Measurements from ENCODE around the gene SLC25A41. TPM values are rescaled to one million over a fixed set of nuclear protein-coding genes. Genes with fewer than 3 reads are reported as not detected.

The SLC25A41 gene
- polyA plus RNA-seq, 1 donor (not counting 4 experiments of a cell fraction or from before 2014, with no cell fraction given), result not detected

DNA sequence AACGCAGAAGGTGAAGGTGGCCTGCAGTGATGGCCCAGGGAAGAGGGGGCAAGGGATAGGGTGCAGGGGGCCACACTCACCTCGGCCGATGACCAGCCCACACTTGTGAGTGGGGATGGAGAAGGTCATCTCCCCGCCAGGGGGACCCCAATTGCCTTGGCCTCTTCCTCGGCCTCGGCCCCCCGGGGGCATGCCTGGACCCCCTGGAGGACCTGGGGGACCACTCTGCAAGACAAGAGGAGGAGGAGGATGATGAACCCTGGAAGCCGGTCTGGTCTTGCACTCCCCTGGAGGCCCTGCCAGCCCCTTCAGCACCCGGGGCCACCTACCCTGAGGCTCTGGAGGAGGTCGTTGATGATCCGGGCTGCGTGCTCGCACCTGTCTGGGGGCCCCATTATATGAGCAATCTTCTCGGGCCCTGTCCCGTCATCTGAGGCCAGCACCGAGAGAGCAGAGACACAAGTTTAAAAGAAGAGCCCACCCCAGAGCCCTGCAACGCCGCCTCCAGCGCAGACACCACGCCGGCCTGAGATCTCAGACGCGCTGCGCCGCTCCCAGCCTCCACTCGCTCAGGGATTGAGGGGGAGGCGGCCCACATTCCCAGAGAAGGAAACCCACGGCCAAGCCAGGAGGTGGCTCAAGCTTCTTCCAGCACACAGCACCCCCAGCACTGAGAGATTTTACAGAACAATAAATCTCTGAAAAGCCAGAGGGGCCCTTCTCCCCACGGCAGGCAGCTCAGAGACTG, 16.7 kb downstream of the SLC25A41 start:
- TF ChIP-seq CTCF (optimal IDR thresholded peaks at IDR 0.05 in 1 of 3, IDR thresholded peaks at IDR 0.05 in 1 of 3, conservative IDR thresholded peaks at IDR 0.05 in 1 of 3; ENCODE audit: extremely low read depth in 1 of 3, insufficient read depth in 2 of 3, low read length in 3 of 3), result no peak
- TF ChIP-seq EZH2 (IDR thresholded peaks at IDR 0.05; ENCODE audit: low read length), result no peak
- no peak overlapping the region for H3K27ac ChIP-seq (ENCODE audit: control insufficient read depth, insufficient read depth, low read length)
- H4K20me1 ChIP-seq (ENCODE audit: control insufficient read depth, extremely low read depth, insufficient read depth, low read length), result no peaks in the 10 kb centered on the region
- no peaks in the 10 kb centered on the region for H3K27me3 ChIP-seq (ENCODE audit: control insufficient read depth, extremely low read depth, insufficient read depth, low read length)
- dilution Hi-C loops (cut with MboI; ENCODE audit: extremely low pct_ligation_motif_present, low sequenced_read_pairs), result no loop called here
- peaks cover 42 to 63% of the 10 kb centered on the region in 2 experiments for H3K36me3 ChIP-seq (ENCODE audit: control insufficient read depth in 2 of 2, extremely low read depth in 1 of 2, insufficient read depth in 2 of 2, low read length in 2 of 2)
- FAIRE-seq, result no peak
- no peaks in the 10 kb centered on the region for H3K9me3 ChIP-seq (ENCODE audit: control insufficient read depth, low read depth, low read length)
- H2AFZ ChIP-seq (ENCODE audit: control insufficient read depth, low read length), result no peak overlapping the region
- peaks cover 37% of the 10 kb centered on the region for H3K79me2 ChIP-seq (ENCODE audit: control insufficient read depth, insufficient read depth, low read length)
- no peak for DNase-seq (ENCODE audit: low read depth, low spot score)
- H3K4me1 ChIP-seq (ENCODE audit: control insufficient read depth, extremely low read depth, insufficient read depth, low read length), result no peaks in the 10 kb centered on the region
- H3K4me3 ChIP-seq (ENCODE audit: control insufficient read depth in 2 of 3, extremely low read depth in 1 of 3, insufficient read depth in 2 of 3, low read depth in 1 of 3, low read length in 3 of 3), result no peak overlapping the region
- no peaks in the 10 kb centered on the region for H3K9me1 ChIP-seq (ENCODE audit: control insufficient read depth, extremely low read depth, insufficient read depth, low read length)
- no peak overlapping the region for H3K4me2 ChIP-seq (ENCODE audit: control insufficient read depth, extremely low read depth, insufficient read depth, low read depth, low read length)
- no peak overlapping the region for H3K9ac ChIP-seq (ENCODE audit: control insufficient read depth, extremely low read depth, insufficient read depth, low read length)

- Histone ChIP-seq H3K9ac (ENCODE audit: control insufficient read depth, extremely low read depth, insufficient read depth, low read length) (no peak overlapping the region), H3K4me1 (ENCODE audit: control insufficient read depth, extremely low read depth, insufficient read depth, low read length) (no peaks in the 10 kb centered on the region), H3K4me3 (ENCODE audit: control insufficient read depth in 2 of 3, extremely low read depth in 1 of 3, insufficient read depth in 2 of 3, low read depth in 1 of 3, low read length in 3 of 3) (no peak overlapping the region), H3K9me3 (ENCODE audit: control insufficient read depth, low read depth, low read length) (no peaks in the 10 kb centered on the region), H2AFZ (ENCODE audit: control insufficient read depth, low read length) (no peak overlapping the region), H3K27me3 (ENCODE audit: control insufficient read depth, extremely low read depth, insufficient read depth, low read length) (no peaks in the 10 kb centered on the region), H3K27ac (ENCODE audit: control insufficient read depth, insufficient read depth, low read length) (no peak overlapping the region), H3K4me2 (ENCODE audit: control insufficient read depth, extremely low read depth, insufficient read depth, low read depth, low read length) (no peak overlapping the region), H3K9me1 (ENCODE audit: control insufficient read depth, extremely low read depth, insufficient read depth, low read length) (no peaks in the 10 kb centered on the region), H3K79me2 (ENCODE audit: control insufficient read depth, insufficient read depth, low read length) (peaks cover 26% of the 10 kb centered on the region), H4K20me1 (ENCODE audit: control insufficient read depth, extremely low read depth, insufficient read depth, low read length) (no peaks in the 10 kb centered on the region), H3K36me3 (ENCODE audit: control insufficient read depth in 2 of 2, extremely low read depth in 1 of 2, insufficient read depth in 2 of 2, low read length in 2 of 2) (peaks cover 38 to 52% of the 10 kb centered on the region in 2 experiments)
- TF ChIP-seq CTCF (optimal IDR thresholded peaks at IDR 0.05 in 1 of 3, IDR thresholded peaks at IDR 0.05 in 1 of 3, conservative IDR thresholded peaks at IDR 0.05 in 1 of 3; ENCODE audit: extremely low read depth in 1 of 3, insufficient read depth in 2 of 3, low read length in 3 of 3) (no peak), EZH2 (IDR thresholded peaks at IDR 0.05; ENCODE audit: low read length) (no peak)
- dilution Hi-C loops (cut with MboI; ENCODE audit: extremely low pct_ligation_motif_present, low sequenced_read_pairs), result no loop called here
- no peak for DNase-seq (ENCODE audit: low read depth, low spot score)
- no peak for FAIRE-seq
Observed at GRCh38 chr19:6415591-6416190, 17.9 kb downstream of the SLC25A41 start.
